ENCODE data around the gene SPZ1. TPM values are rescaled to one million over a fixed set of nuclear protein-coding genes. Genes with fewer than 3 reads are reported as not detected.

The SPZ1 gene
- total and polyA plus RNA-seq, 10 of the 15 experiments (the other 5 are each of a cell fraction or from before 2014, with no cell fraction given), result not detected

DNA sequence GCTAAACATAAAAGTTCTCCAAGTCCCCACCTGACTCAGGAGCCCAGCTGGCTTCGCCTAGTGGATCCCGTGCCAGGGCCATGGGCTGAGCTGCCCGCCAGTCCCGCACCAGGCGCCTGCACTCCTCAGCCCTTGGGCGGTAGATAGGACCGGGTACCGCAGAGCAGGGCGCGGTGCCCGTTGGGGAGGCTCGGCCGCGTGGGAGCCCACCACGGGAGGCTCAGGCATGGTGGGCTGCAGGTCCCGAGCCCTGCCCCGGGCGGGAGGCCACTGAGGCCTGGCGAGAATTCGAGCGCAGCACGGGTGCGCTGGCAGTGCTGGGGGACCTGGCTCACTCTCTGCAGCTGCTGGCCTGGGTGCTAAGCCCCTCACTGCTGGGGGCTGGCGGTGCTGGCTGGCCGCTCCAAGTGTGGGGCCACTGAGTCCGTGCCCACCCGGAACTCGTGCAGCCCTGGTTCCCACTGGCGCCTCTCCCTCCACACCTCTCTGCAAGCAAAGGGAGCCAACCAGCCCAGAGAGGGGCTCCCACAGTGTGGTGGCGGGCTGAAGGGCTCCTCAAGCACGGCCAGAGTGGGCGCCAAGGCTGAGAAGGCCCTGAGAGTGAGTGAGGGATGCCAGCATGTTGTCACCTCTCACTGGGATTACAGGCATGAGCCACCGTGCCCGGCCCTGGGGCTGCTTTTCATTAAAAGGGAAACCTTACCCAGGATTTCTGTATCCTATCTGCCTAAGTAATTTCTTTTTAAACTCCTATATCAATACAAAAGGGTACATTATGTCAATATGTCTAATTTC lies 9.7 kb upstream of the SPZ1 start:
- DNase-seq (ENCODE audit: low read depth, low spot score), result no peak
- ChIA-PET CTCF (interaction anchor here (0.6 to 8.3 kb wide), 4 partner anchors 35 to 892 kb away, joined by 3 to 230 read pairs (median 4); no protein-coding TSS in a partner anchor), SMC1A (ENCODE audit: uncharacterized antibody, unreplicated experiment) (interaction anchor here (0.8 to 7.6 kb wide), 3 partner anchors 12 to 251 kb away, joined by 3 to 146 read pairs (median 3); no protein-coding TSS in a partner anchor), RAD21 (ENCODE audit: unreplicated experiment) (interaction anchor here (1.9 to 7.9 kb wide), 2 partner anchors 217 to 226 kb away, joined by 8 to 205 read pairs; no protein-coding TSS in a partner anchor), POLR2A (no interaction called here)
- no peaks in the 10 kb centered on the region; a peak in 1 of 4 replicates for H3K27me3 ChIP-seq (replicated peaks in 1 of 2; ENCODE audit: control insufficient read depth in 2 of 2, insufficient read depth in 2 of 2, low read length in 1 of 2)
- no peak overlapping the region for H2AFZ ChIP-seq (ENCODE audit: control insufficient read depth, low read depth, low read length)
- no peaks in the 10 kb centered on the region for H4K20me1 ChIP-seq (ENCODE audit: control insufficient read depth, insufficient read depth)
- in situ Hi-C loops (cut with MboI), result no loop called here
- FAIRE-seq, result no peak
- H3K36me3 ChIP-seq (ENCODE audit: control insufficient read depth in 2 of 2, insufficient read depth in 2 of 2, low read length in 1 of 2), result no peaks in the 10 kb centered on the region
- no peak overlapping the region for H3K9ac ChIP-seq (ENCODE audit: control insufficient read depth, insufficient read depth, low read length)
- no peaks in the 10 kb centered on the region for H3K4me1 ChIP-seq (ENCODE audit: control insufficient read depth, insufficient read depth, low read length)
- H3K27ac ChIP-seq (ENCODE audit: control insufficient read depth, insufficient read depth), result no peak overlapping the region
- H3K4me2 ChIP-seq (ENCODE audit: control insufficient read depth, insufficient read depth), result no peak overlapping the region
- no TSS peak for BruUV-seq (replicated peaks)
- intact Hi-C loops (cut with micrococcal nuclease; ENCODE audit: unreplicated experiment), result no loop called here
- H3K4me3 ChIP-seq, result no peak overlapping the region
- H3K9me3 ChIP-seq (replicated peaks; ENCODE audit: control insufficient read depth, insufficient read depth, low read length), result no peaks in the 10 kb centered on the region; the same call in 2 of the 3 replicates
- no peak for ATAC-seq
- no peaks in the 10 kb centered on the region for H3K79me2 ChIP-seq (ENCODE audit: control insufficient read depth, insufficient read depth, low read length)
- 74% methylated on average over 31 of the region's 34 CpGs for WGBS (ENCODE audit: insufficient coverage, insufficient replicate concordance, low lambda C conversion rate, missing lambda C conversion rate)
- TF ChIP-seq, protein P1, sequence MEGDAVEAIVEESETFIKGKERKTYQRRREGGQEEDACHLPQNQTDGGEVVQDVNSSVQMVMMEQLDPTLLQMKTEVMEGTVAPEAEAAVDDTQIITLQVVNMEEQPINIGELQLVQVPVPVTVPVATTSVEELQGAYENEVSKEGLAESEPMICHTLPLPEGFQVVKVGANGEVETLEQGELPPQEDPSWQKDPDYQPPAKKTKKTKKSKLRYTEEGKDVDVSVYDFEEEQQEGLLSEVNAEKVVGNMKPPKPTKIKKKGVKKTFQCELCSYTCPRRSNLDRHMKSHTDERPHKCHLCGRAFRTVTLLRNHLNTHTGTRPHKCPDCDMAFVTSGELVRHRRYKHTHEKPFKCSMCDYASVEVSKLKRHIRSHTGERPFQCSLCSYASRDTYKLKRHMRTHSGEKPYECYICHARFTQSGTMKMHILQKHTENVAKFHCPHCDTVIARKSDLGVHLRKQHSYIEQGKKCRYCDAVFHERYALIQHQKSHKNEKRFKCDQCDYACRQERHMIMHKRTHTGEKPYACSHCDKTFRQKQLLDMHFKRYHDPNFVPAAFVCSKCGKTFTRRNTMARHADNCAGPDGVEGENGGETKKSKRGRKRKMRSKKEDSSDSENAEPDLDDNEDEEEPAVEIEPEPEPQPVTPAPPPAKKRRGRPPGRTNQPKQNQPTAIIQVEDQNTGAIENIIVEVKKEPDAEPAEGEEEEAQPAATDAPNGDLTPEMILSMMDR (IDR thresholded peaks at IDR 0.05 in 2 of 3, conservative IDR thresholded peaks at IDR 0.05 in 1 of 3; ENCODE audit: control insufficient read depth in 2 of 3, extremely low read depth in 1 of 3, insufficient read depth in 1 of 3, low read depth in 3 of 3, low read length in 3 of 3), result no peak
- TF ChIP-seq PML (IDR thresholded peaks at IDR 0.05; ENCODE audit: low read length) (no peak), ZNF274 (IDR thresholded peaks at IDR 0.05; ENCODE audit: insufficient read depth, insufficient read length) (no peak), ZSCAN29 (IDR thresholded peaks at IDR 0.05) (no peak), HDGF (IDR thresholded peaks at IDR 0.05) (no peak), BRCA1 (IDR thresholded peaks at IDR 0.05; ENCODE audit: low read depth, low read length) (no peak), MEF2A (IDR thresholded peaks at IDR 0.05; ENCODE audit: insufficient read depth, low read depth, low read length) (no peak), MXI1 (IDR thresholded peaks at IDR 0.05; ENCODE audit: low read depth, low read length) (no peak)
- TF ChIP-seq, protein P2, sequence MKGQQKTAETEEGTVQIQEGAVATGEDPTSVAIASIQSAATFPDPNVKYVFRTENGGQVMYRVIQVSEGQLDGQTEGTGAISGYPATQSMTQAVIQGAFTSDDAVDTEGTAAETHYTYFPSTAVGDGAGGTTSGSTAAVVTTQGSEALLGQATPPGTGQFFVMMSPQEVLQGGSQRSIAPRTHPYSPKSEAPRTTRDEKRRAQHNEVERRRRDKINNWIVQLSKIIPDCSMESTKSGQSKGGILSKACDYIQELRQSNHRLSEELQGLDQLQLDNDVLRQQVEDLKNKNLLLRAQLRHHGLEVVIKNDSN (IDR thresholded peaks at IDR 0.05; ENCODE audit: borderline replicate concordance, extremely low read length, insufficient read depth, low read depth, low read length), result no peak
- TF ChIP-seq, protein P3, sequence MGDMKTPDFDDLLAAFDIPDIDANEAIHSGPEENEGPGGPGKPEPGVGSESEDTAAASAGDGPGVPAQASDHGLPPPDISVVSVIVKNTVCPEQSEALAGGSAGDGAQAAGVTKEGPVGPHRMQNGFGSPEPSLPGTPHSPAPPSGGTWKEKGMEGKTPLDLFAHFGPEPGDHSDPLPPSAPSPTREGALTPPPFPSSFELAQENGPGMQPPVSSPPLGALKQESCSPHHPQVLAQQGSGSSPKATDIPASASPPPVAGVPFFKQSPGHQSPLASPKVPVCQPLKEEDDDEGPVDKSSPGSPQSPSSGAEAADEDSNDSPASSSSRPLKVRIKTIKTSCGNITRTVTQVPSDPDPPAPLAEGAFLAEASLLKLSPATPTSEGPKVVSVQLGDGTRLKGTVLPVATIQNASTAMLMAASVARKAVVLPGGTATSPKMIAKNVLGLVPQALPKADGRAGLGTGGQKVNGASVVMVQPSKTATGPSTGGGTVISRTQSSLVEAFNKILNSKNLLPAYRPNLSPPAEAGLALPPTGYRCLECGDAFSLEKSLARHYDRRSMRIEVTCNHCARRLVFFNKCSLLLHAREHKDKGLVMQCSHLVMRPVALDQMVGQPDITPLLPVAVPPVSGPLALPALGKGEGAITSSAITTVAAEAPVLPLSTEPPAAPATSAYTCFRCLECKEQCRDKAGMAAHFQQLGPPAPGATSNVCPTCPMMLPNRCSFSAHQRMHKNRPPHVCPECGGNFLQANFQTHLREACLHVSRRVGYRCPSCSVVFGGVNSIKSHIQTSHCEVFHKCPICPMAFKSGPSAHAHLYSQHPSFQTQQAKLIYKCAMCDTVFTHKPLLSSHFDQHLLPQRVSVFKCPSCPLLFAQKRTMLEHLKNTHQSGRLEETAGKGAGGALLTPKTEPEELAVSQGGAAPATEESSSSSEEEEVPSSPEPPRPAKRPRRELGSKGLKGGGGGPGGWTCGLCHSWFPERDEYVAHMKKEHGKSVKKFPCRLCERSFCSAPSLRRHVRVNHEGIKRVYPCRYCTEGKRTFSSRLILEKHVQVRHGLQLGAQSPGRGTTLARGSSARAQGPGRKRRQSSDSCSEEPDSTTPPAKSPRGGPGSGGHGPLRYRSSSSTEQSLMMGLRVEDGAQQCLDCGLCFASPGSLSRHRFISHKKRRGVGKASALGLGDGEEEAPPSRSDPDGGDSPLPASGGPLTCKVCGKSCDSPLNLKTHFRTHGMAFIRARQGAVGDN (IDR thresholded peaks at IDR 0.05), result no peak
- TF ChIP-seq, protein P4, sequence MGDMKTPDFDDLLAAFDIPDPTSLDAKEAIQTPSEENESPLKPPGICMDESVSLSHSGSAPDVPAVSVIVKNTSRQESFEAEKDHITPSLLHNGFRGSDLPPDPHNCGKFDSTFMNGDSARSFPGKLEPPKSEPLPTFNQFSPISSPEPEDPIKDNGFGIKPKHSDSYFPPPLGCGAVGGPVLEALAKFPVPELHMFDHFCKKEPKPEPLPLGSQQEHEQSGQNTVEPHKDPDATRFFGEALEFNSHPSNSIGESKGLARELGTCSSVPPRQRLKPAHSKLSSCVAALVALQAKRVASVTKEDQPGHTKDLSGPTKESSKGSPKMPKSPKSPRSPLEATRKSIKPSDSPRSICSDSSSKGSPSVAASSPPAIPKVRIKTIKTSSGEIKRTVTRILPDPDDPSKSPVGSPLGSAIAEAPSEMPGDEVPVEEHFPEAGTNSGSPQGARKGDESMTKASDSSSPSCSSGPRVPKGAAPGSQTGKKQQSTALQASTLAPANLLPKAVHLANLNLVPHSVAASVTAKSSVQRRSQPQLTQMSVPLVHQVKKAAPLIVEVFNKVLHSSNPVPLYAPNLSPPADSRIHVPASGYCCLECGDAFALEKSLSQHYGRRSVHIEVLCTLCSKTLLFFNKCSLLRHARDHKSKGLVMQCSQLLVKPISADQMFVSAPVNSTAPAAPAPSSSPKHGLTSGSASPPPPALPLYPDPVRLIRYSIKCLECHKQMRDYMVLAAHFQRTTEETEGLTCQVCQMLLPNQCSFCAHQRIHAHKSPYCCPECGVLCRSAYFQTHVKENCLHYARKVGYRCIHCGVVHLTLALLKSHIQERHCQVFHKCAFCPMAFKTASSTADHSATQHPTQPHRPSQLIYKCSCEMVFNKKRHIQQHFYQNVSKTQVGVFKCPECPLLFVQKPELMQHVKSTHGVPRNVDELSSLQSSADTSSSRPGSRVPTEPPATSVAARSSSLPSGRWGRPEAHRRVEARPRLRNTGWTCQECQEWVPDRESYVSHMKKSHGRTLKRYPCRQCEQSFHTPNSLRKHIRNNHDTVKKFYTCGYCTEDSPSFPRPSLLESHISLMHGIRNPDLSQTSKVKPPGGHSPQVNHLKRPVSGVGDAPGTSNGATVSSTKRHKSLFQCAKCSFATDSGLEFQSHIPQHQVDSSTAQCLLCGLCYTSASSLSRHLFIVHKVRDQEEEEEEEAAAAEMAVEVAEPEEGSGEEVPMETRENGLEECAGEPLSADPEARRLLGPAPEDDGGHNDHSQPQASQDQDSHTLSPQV (IDR thresholded peaks at IDR 0.05), result no peak

Measured in GM12878 (cell line).